ENCODE results near the gene LGALS8.

- TF ChIP-seq GABPA (IDR thresholded peaks at IDR 0.05; ENCODE audit: low read depth) = no peak
- no peak for TF ChIP-seq CTCF (IDR thresholded peaks at IDR 0.05; ENCODE audit: insufficient read depth, low read length)
- no peak for TF ChIP-seq POLR2AphosphoS5 (IDR thresholded peaks at IDR 0.05; ENCODE audit: low read depth)
- TF ChIP-seq REST (IDR thresholded peaks at IDR 0.05; ENCODE audit: insufficient replicate concordance, low read depth) = no peak
Measured at GRCh38 chr1:236530959-236531358, 7.2 kb downstream of the LGALS8 start.

All from HL-60 (cell line).